Measurements from ENCODE around the gene CX3CL1.
"Not testable (repeated sequence)": the region's sequence is repeated elsewhere in the genome, so short reads cannot be mapped to it uniquely, and the experiment has no call there.

The CX3CL1 gene

DNA sequence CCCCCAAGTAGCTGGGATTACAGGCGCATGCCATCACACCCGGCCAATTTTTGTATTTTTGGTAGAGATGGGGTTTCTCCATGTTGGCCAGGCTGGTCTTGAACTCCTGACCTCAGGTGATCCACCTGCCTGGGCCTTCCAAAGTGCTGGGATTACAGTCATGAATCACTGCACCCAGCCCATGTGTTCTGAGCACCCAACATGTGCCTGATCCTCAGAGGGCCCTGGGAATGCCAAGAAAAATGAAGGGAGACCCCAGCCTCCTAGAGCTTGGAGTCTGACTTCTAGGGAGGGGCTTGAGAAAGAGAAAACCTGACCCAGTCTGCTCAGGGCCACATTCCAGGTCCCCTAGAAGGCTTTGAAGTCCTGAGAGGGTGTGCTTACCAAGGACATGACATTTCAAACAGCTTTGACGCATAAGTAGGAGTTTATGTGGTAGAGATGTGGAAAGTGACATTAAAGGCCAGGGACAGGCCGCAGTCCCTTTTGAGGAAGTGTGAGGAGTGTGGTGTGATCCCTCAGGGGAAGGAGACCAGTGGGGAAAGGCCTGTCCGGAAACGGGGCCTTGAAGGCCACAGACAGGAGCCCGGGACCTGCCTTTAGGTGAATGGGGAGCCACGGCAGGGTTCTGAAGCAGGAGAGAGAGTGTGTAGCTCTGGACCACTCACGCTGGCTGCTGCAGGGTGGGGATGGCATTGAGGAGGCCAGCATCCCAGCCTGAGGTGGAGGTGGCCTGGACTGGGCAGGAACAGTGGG, 14.8 kb upstream of the CX3CL1 start:
- no peak for DNase-seq

DNA sequence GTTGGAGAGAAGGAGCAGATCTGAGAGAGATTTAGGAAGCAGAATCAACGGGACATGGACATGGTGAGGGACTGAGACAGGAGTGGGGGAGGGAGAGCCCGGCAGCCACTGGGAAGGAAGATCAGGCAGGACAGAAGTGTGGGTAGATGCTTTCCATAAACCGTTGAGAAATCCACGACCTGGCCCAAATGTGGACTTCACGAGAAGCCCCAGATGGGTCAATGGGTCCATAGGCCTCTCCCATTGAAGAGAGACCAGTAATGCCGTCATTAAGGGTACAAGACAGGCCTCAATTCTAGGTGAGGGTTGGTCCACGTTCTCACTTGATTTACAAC, 14.2 kb upstream of the CX3CL1 start:
- DNase-seq, result no peak

DNA sequence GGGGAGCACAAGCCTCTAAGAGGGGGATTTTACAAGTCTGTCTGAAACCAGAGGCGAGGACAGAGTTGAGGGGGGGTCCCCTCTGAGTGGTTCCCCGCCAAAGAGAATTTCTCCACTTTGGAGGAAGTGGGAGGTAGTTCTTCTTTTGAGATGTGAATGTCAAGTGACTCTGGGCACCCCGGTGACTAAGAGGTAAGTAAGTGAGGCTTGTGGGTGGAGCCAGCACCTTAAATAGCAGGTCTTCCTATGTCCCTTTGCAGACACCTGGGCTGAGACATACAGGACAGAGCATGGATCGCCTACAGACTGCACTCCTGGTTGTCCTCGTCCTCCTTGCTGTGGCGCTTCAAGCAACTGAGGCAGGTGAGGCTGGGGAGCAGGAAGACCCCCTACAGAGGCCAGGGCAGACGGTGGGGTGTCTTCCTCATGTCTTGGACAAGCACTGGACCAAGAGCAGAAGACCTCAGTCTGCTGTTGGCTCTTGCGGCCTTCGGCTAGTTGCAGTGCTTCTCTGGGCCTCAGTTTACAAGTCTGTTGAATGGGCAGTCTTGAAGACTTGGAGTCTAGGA, 13.7 kb upstream of the CX3CL1 start, which contains the start of gene CCL22:
Gene CCL22 (plus strand): TSS at position 257 of the 569 bp plus-strand sequence. CDS start 34 bp downstream, at position 291.
- DNase-seq, result no peak

DNA sequence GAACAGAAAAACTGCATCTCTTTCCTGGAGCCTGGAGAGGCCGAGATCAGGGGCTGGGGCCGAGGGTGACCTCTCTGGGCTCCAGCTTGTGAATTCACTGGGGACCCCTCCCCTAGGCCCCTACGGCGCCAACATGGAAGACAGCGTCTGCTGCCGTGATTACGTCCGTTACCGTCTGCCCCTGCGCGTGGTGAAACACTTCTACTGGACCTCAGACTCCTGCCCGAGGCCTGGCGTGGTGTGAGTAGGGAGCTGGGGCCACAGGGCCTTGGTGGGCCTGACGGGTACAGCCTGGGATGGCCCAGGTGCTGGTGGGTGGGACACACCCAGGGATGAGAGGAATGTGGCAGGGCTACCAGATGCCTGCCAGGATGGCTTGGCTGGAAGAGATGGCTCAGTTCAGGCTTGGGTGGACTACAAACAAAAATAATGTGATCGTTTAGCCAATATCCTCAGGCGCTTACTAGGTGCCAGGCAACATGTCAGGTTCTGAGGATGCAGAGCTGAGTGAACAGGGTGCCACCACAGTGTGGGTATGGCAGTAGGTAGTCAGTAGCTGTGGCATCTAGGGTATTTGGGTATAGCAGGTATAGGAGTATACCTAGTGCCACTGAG, 11.9 kb upstream of the CX3CL1 start:
- no peak for DNase-seq

DNA sequence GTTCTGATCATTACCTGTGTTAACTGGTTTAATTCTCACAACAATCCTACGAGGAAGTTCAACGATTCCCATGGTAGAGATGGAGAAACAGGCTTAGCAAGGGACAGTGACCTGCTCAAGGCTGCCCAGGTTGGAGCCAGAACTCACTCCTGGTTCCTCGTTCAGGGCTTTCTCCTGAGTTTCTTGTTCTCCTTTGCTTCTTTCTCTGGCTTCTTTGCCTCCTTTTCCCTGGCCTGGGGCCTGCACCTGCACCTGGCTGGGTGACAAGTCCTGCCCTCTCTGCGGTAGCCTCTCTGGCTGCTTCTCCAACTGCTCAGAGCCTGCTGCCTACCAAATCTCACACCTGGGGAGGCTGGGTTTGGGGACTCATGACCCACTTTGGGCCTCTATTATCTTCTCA, 10.9 kb upstream of the CX3CL1 start:
- no peak for DNase-seq

DNA sequence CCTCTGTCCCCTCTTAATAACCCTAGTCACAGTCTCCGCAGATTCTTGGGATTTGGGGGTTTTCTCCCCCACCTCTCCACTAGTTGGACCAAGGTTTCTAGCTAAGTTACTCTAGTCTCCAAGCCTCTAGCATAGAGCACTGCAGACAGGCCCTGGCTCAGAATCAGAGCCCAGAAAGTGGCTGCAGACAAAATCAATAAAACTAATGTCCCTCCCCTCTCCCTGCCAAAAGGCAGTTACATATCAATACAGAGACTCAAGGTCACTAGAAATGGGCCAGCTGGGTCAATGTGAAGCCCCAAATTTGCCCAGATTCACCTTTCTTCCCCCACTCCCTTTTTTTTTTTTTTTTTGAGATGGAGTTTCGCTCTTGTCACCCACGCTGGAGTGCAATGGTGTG, 8.1 kb upstream of the CX3CL1 start:
- no peak for DNase-seq

DNA sequence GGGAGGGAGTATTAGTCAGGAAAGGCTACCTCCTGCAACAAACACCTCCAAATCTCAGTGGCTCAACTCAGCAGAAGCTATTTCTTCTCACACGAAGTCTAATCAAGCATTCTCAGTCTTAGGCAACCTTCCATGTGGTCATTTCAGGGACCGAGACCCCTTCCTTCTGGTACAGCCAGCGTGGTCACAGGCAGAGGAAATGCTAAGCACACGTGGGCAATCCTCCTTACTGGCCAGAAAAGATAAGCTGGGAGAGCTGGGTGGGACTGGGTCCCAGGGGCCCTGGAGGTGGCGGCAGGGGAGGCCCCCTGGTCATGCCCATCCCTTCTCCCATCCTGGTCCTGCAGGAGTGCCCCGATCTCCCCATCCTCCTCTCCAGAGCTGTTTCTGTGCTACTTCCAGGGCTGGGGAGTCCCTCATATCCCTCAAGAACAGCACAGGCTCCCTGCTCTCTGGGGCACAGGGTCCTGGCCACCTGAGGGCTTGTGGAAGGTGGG, 5.7 kb upstream of the CX3CL1 start:
- DNase-seq, result no peak

DNA sequence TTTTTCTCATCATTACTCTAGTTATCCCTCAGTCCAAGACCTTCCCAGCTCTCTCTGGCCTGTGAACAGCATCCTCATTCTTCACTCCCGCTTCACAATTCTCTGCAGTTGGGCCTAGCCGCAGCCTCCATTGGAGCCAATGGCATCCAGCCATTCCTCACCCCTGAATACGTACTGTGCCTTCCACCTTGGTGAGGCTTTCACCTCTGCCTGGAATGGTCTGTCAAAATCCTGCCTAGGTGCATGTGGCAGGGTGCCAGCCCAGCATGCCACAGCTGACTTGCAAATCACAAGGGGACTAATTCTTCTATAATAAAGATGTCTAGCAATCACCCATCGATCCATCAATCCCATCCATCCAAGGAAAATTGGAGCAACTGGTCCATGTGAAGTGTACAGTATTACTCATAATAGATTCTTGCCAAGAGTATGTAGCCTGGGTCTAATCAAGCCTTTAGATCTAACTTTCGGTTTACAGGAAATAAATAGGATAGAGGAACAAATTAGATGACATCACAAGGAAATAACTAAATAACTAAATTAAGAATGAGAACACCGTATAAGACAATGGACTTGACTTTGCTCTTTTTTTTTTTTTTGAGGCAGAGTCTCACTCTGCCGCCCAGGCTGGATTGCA, 5.1 kb upstream of the CX3CL1 start:
- no peak for DNase-seq

DNA sequence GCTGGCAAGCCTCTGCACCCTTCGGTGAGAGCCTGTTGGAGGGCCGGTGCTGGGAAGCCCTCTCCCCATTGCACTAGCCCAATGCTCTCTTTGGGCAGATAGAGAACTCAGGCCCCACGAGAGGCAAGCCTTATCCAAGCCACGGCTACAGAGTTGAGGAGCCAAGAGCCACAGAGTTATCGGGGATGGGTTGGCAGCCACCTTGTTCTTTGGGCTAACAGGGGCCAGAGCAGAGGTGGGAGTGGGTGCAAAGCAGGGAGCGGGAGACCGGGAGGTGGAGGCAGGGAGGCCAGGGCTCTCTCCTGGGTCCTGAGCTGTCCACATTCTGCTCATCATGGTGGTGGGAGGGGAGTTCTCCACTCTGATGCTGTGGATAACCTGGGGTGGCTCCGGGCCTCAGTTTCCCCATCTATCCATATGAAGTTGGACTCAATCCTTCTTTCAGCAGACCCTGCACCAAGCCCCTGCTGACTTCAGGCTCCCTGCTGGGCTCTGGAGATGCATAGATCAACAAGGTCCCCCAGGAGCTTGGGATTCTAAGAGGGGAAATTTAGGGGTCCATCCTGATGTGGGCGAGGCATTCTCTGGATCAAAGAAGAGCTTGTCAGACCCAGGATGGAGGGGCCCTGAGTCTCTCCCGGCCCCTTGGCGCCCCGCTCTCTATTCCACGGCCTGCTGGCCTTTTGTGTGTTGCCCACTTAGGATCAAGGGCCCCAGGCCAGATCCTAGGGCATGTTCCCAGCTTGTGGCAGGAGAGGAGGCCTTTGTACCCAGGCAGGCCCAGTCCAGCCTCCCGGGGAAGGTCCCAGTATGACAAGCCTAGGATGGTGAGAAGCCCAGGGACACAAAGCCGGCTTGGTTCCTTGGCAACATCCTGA, 557 bp upstream of the CX3CL1 start:
- DNase-seq, result no peak

DNA sequence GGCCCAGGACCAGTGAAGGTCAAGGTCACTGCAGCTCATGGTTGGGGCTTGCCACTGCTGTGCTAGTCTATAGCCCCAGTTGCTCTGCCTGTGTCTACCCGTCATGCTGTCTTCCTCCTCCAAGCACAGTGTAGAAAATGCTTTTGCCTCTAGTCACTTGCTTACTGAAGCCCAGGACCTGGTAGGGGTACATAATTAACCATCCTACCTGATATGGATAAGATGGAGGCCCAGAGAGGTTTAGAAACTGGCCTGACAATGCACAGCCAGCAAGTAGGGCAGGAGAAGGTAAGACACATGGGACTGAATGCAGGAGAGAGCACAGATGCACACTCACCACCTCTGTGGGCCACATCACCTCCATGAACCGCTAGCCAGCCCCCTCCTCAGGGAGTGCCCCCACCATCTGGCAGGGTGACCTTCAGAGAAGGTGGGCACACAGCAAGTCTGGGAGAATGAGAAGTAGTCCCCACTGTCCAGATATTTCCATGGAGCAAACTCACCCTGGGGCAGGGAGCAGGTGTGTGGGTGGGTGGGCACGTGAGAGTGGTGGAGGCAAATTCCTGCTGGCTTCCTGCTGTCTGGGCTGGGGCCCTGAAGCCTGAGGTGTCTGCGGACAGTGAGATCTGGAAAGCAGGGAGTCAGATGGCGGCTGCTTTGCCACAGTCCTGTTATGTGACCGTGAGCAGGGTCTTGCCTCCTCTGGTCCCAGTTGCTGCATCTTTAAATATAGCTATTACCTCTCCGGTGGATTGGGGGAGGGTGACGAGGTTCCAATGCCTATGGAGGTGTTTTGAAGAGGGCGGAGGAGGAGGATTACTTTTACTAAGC, 1.0 kb downstream of the CX3CL1 start:
- no peak for DNase-seq

DNA sequence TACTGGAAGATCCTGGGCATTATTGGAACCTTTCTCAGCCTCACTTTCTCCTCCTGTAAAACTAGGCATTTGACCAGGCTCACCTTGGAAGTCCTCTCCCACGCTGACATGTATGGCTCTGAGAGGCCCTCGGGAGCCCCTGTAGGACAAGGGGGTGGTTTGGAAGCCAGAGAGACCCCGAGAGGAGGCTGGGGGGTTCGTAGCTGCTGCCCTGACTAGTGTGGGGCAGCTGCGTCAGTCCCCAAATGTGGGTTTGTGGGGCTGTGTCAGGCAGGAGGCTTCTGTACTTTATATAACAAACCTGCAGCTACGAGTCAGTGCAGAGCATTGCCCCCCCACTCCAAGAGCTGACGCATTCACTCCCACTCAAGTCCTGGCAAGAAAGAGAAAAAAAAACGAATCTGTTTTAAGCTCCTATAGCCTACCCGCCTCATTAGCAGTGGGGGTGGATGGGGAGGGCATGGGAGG, 1.8 kb downstream of the CX3CL1 start:
- DNase-seq, result no peak

DNA sequence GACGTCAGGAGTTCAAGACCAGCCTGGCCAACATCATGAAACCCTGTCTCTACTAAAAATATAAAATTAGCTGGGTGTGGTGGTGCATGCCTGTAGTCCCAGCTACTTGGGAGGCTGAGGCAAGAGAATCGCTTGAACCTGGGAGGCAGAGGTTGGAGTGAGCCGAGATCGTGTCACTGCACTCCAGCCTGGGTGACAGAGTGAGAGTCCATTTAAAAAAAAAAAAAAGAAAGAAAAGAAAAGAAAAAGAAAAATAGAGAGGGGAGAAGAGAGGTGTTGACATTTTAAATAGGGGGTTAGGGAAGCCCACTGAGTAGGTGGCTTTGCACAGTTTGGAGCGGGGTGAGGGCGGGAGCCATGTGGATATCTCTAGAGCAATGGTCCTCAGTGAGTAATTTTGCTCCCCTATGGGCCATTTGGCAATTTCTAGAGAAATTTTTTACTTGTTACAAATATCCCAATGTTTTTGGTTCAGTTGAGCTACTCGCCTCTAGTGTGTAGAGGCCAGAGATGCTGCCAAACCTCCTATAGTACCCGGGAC, 2.7 kb downstream of the CX3CL1 start:
- not testable (repeated sequence) for DNase-seq

DNA sequence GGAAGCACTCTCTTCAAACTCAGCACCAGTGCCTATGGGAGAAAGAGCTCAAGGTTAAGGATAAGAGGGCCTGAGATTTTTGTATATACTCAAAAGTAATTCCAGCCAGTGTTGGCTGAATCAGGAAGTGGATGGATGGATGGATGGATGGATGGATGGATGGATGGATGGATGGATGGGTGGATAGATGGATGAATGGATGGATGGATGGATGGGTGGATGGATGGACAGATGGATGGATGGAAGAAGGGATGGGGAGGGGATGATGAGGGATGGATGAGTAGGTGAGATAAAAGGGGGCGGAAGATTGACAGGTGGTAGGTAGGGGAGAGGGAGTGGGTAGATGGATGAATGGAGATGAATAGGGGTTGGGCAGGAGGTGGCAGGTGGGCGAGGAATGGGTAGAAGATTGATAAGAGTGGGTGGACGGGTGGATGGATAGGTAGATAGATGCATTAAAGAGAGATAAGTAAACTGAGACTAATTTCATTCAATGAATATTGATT, 4.1 kb downstream of the CX3CL1 start:
- no peak for DNase-seq

DNA sequence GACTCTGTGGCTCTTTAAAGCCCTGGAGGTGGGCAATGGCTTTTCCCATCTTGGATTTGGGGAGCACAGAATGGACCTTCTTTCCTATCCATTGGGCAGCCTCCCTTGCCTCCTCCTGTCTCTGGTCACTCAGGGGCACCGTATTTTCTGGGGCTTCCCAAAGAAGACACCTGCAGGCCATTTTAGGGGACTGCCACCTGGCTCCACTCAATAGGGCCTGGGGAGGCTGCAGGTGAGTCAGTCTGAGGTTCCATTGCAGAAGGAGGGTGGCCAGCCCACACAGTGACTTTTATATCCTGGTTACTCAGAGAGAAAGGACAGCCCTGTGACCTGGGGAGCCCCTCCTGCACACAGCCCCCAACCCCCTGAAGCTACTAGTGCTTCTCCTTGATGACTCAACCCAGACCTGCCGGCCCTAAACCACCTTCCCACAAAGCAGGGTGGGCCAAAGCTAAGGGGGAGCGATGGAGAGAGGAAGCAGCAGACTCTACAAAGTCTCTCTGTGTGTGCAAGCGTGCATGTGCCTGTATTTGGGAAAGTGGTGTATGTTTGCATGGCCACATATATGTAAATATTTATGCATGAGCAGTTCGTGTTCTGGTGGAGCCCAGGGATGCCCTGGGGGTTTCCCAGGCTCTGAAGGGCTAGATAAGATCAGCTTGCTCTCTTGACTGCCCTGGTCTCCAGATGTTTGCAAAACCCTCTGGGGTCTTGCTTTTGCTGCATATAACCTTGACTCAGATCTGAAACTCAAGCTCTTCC, 5.0 kb downstream of the CX3CL1 start:
- no peak for DNase-seq

DNA sequence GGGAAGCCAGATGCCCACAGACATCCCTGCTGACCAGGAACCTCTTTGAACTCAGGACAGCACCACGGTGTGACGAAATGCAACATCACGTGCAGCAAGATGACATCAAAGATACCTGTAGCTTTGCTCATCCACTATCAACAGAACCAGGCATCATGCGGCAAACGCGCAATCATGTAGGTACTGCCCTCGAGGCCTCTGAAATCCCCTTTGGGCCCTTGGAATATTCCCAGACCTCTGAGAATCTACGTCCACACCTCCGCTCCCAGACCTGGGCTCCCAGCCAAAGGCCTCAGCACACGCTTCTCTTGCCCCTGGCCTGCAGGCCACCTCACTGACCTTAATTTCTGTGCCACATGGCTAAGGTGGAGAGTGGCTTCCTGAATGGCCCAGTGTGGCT, 7.3 kb downstream of the CX3CL1 start:
- no peak for DNase-seq

DNA sequence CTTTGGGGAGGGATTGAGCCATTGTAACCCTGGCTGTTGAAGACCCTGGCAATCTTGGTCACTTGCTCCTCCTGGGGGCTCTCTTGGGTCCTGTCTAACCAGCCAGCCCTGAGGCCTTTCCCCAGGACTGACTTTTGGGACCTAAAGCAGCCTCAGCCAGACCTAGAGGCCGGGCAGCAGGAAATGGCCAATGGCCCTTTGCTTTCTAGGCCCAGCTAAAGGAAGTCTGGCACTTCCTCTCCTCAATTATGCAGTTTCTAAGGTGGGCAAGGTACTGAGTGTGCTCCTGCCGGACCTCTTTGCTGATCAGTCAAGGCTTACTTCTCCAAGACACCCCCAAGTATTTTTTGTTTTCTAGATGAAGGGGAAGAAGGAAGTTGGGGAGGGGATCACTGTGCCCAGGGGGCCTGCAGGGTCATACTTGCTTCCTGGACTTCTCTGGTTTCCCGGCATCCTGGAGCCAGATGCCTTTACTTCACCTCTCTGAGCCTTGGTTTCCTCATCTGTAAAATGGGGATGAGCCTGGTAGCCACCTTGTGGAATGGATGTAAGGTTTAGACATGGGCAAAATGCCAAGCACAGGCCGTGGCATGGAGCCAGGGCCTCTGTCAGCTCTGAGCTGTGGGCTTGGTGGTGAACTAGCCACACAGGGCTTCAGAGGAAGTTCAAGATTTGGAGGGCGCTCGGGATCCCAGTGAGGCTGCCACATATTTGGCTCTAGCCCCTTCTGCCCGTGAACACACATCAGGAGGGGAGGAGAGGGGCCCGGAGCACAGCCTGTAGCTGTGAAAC, 8.6 kb downstream of the CX3CL1 start:
- DNase-seq, result no peak

DNA sequence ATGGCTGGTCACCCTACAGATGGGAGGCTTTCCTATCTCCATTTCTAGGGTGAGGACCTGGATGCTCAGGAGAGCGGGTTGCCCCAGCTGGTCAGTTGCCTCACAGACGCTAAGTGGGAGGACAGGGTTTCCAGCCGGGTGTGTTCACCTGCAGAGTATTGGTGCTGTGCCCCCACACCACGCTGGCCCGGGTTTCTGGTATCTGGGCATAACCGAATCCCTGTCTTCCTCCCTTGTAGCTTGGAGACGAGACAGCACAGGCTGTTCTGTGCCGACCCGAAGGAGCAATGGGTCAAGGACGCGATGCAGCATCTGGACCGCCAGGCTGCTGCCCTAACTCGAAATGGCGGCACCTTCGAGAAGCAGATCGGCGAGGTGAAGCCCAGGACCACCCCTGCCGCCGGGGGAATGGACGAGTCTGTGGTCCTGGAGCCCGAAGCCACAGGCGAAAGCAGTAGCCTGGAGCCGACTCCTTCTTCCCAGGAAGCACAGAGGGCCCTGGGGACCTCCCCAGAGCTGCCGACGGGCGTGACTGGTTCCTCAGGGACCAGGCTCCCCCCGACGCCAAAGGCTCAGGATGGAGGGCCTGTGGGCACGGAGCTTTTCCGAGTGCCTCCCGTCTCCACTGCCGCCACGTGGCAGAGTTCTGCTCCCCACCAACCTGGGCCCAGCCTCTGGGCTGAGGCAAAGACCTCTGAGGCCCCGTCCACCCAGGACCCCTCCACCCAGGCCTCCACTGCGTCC, 9.7 kb downstream of the CX3CL1 start:
- no peak for DNase-seq

DNA sequence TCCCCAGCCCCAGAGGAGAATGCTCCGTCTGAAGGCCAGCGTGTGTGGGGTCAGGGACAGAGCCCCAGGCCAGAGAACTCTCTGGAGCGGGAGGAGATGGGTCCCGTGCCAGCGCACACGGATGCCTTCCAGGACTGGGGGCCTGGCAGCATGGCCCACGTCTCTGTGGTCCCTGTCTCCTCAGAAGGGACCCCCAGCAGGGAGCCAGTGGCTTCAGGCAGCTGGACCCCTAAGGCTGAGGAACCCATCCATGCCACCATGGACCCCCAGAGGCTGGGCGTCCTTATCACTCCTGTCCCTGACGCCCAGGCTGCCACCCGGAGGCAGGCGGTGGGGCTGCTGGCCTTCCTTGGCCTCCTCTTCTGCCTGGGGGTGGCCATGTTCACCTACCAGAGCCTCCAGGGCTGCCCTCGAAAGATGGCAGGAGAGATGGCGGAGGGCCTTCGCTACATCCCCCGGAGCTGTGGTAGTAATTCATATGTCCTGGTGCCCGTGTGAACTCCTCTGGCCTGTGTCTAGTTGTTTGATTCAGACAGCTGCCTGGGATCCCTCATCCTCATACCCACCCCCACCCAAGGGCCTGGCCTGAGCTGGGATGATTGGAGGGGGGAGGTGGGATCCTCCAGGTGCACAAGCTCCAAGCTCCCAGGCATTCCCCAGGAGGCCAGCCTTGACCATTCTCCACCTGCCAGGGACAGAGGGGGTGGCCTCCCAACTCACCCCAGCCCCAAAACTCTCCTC, 10.4 kb downstream of the CX3CL1 start:
- DNase-seq, result no peak

All from effector CD8-positive, alpha-beta T cell (primary cell).